Spleen (tissue), 11 donors: ENCODE results near the gene ZYX. TPM values are rescaled to one million over a fixed set of nuclear protein-coding genes. Genes with fewer than 3 reads are reported as not detected.
"Not testable (repeated sequence)": the region's sequence is repeated elsewhere in the genome, so short reads cannot be mapped to it uniquely, and the experiment has no call there.

Source experiments
- DNase-seq: peaks from one replicate; pipeline ENCODE4 v3.0.0-alpha.2; 2020
- H3K27ac ChIP-seq, 8 donors: fragments of 200-600 bp; sonication (generic) in 7 of 8; 1 replicate in 4 of 8; 2 replicates in 4 of 8; pipeline versions ENCODE4 v1.5.0 to v1.8.0; 2016 to 2021; ENCODE audit warnings: inconsistent platforms in 4 of 8, mild to moderate bottlenecking in 4 of 8, moderate library complexity in 1 of 8
- H3K27me3 ChIP-seq, 7 donors: fragments of 200-600 bp; sonication (generic) in 6 of 7; replicated peaks in 1 of 7; 1 replicate in 4 of 7; 2 replicates in 3 of 7; pipeline versions ENCODE4 v1.5.0 to v1.8.0; 2016 to 2021; ENCODE audit warnings: inconsistent platforms in 3 of 7, mild to moderate bottlenecking in 1 of 7
- H3K36me3 ChIP-seq, 6 donors: fragments of 200-600 bp; sonication (generic) in 5 of 6; 1 replicate in 4 of 6; 2 replicates in 2 of 6; pipeline versions ENCODE4 v1.5.0 to v1.8.0; 2016 to 2021; ENCODE audit warnings: inconsistent platforms in 2 of 6
- H3K4me1 ChIP-seq, 6 donors: fragments of 200-600 bp; sonication (generic) in 5 of 6; 1 replicate in 3 of 6; 2 replicates in 3 of 6; pipeline versions ENCODE4 v1.5.0 to v1.8.0; 2016 to 2021; ENCODE audit warnings: inconsistent platforms in 3 of 6
- H3K4me3 ChIP-seq, 8 donors: fragments of 200-600 bp; sonication (generic) in 7 of 8; 1 replicate in 4 of 8; 2 replicates in 4 of 8; pipeline versions ENCODE4 v1.5.0 to v1.8.0; 2016 to 2021; ENCODE audit warnings: inconsistent platforms in 4 of 8, mild to moderate bottlenecking in 4 of 8, moderate library complexity in 2 of 8
- H3K9me3 ChIP-seq, 8 donors: fragments of 200-600 bp; sonication (generic) in 7 of 8; 1 replicate in 4 of 8; 2 replicates in 4 of 8; pipeline versions ENCODE4 v1.5.0 to v1.8.0; 2016 to 2021; ENCODE audit warnings: inconsistent platforms in 4 of 8
- POLR2A ChIP-seq, 3 donors: fragments of 450-650 bp; IDR thresholded peaks; one replicate each; pipeline ENCODE4 v1.5.1; 2017; ENCODE audit warnings: antibody characterized with exemption in 3 of 3, mild to moderate bottlenecking in 1 of 3
- POLR2AphosphoS5 ChIP-seq, 3 donors: sonication (generic); formaldehyde crosslinking; IDR thresholded peaks; one replicate each; pipeline ENCODE4 v1.5.1; 2017; ENCODE audit warnings: antibody characterized with exemption in 3 of 3
- WGBS, 5 donors: extraction: QIAGEN DNeasy Blood & Tissue Kit in 3 of 5; methylation state at CpG; one replicate each; pipeline versions ENCODE4 v1.1.5 to v1.1.7; 2013 to 2018; 5-methylcytosine and 5-hydroxymethylcytosine counted together
- intact Hi-C: fragments of 100-400 bp; cut with DNase I; formaldehyde crosslinking; loops from one replicate; pipeline ENCODE4 v1.15.0; 2023; ENCODE audit warnings: low total_unique reads
- polyA plus RNA-seq, 3 donors: library from polyadenylated mRNA; stranded (reverse); fragments of 200-250 nt; gene quantifications; one replicate each; pipeline ENCODE4 v1.2.1, GENCODE V29; 2013
- total RNA-seq, 7 donors: library from RNA; depleted of rRNA in 3 of 7; stranded (reverse); fragments of >200 nt in 3 of 7; fragmentation: NEBNext Ultra II Directional in 4 of 7; extraction: Animal tissue kit (Norgen Biotek cat#: 25700) in 4 of 7; gene quantifications; one replicate each; pipeline versions ENCODE4 v1.1.0 to v1.2.1, GENCODE V29; 2016 to 2021
- TF ChIP-seq, protein P1 (sequence below), 11 experiments: fragments of 200-600 bp in 7 of 11; fragments of 450-650 bp in 4 of 11; sonication (generic) in 4 of 11; IDR thresholded peaks in 8 of 11; conservative IDR thresholded peaks in 3 of 11; 1 replicate in 7 of 11; 2 replicates in 4 of 11; pipeline versions ENCODE4 v1.4.0 to v1.8.0; 2016 to 2021; ENCODE audit warnings: antibody characterized with exemption in 11 of 11, inconsistent platforms in 4 of 11, mild to moderate bottlenecking in 1 of 11
- donor health status: healthy with polysubstance abuse.
- donor health status: DM: no; HTN: no; CAD: no; lungs with moderate emphysema.
- donor health status: DM: no; HTN: no; CAD: no.
- donor health status: Bipolar disorder and iron deficiency.
- donor health status: healthy.
- donor health status: DM: no; HTN: no; CAD: no.
- donor health status: DM: yes; HTN: yes; CAD: no.

The ZYX gene
- total and polyA plus RNA-seq, 10 donors, result 50.3 to 439 (median 187) TPM

DNA sequence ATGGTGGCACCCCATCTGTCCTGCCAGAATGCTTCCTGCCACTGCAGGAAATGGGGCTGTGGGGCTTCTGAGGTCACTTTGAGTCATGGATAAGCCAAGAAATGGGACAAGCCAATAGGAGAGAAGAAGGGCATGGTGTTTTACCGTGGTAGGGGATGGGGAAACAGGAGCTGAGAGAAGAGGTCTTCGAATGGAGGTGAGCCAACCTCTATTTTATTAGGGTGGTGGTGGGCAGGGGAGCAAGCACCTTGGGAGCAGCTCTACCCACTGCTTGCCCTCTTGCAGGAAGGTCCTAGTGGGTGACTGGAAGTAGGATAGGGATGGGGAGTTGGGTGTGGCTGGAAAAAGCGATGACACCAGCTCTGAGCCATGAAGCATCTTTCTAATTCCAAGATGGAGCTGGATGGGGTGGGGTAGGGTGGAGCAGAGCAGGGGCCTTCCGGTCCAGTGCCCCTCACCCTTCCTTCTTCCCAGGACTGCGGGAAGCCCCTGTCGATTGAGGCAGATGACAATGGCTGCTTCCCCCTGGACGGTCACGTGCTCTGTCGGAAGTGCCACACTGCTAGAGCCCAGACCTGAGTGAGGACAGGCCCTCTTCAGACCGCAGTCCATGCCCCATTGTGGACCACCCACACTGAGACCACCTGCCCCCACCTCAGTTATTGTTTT, 9.1 kb downstream of the ZYX start:
- peak overlapping the region in 3 of 8 donors; percentile 31 to 100 (median 38) for H3K27ac ChIP-seq
- DNase-seq, result no peak
- H3K36me3 ChIP-seq, result peaks cover 3 to 74% (median 56%) of the 10 kb centered on the region in 6 donors
- 89 to 96% (median 93%) methylated on average over 4 to 10 of the region's 10 CpGs for WGBS, 5 donors
- TF ChIP-seq, protein P1, sequence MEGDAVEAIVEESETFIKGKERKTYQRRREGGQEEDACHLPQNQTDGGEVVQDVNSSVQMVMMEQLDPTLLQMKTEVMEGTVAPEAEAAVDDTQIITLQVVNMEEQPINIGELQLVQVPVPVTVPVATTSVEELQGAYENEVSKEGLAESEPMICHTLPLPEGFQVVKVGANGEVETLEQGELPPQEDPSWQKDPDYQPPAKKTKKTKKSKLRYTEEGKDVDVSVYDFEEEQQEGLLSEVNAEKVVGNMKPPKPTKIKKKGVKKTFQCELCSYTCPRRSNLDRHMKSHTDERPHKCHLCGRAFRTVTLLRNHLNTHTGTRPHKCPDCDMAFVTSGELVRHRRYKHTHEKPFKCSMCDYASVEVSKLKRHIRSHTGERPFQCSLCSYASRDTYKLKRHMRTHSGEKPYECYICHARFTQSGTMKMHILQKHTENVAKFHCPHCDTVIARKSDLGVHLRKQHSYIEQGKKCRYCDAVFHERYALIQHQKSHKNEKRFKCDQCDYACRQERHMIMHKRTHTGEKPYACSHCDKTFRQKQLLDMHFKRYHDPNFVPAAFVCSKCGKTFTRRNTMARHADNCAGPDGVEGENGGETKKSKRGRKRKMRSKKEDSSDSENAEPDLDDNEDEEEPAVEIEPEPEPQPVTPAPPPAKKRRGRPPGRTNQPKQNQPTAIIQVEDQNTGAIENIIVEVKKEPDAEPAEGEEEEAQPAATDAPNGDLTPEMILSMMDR (IDR thresholded peaks at IDR 0.05 in 8 of 11, conservative IDR thresholded peaks at IDR 0.05 in 3 of 11), result no peak
- peak in 1 of 3 donors; percentile 17 for TF ChIP-seq POLR2AphosphoS5 (IDR thresholded peaks at IDR 0.05)
- peaks cover 11 to 100% (median 65%) of the 10 kb centered on the region in 6 donors for H3K4me1 ChIP-seq
- intact Hi-C loops, result no loop called here
- no peaks in the 10 kb centered on the region for H3K9me3 ChIP-seq
- no peak overlapping the region for H3K4me3 ChIP-seq
- H3K27me3 ChIP-seq, result no peaks in the 10 kb centered on the region

GRCh38 chr7:143390773-143391317, 9.7 kb downstream of the ZYX start:
- WGBS, 5 donors, result 86 to 96% (median 90%) methylated on average over 9 of the region's 9 CpGs
- TF ChIP-seq POLR2A (IDR thresholded peaks at IDR 0.05), result no peak
- peak in 1 of 3 donors; percentile 62 for TF ChIP-seq POLR2AphosphoS5 (IDR thresholded peaks at IDR 0.05)
- H3K4me3 ChIP-seq, result no peak overlapping the region
- no peak for DNase-seq
- H3K36me3 ChIP-seq, result peaks cover 3 to 74% (median 56%) of the 10 kb centered on the region in 6 donors
- H3K9me3 ChIP-seq, result no peaks in the 10 kb centered on the region
- H3K27me3 ChIP-seq, result no peaks in the 10 kb centered on the region
- peak overlapping the region in 5 of 8 donors; percentile 31 to 75 (median 54) for H3K27ac ChIP-seq
- H3K4me1 ChIP-seq, result peaks cover 11 to 100% (median 64%) of the 10 kb centered on the region in 6 donors
- intact Hi-C loops, result no loop called here

DNA sequence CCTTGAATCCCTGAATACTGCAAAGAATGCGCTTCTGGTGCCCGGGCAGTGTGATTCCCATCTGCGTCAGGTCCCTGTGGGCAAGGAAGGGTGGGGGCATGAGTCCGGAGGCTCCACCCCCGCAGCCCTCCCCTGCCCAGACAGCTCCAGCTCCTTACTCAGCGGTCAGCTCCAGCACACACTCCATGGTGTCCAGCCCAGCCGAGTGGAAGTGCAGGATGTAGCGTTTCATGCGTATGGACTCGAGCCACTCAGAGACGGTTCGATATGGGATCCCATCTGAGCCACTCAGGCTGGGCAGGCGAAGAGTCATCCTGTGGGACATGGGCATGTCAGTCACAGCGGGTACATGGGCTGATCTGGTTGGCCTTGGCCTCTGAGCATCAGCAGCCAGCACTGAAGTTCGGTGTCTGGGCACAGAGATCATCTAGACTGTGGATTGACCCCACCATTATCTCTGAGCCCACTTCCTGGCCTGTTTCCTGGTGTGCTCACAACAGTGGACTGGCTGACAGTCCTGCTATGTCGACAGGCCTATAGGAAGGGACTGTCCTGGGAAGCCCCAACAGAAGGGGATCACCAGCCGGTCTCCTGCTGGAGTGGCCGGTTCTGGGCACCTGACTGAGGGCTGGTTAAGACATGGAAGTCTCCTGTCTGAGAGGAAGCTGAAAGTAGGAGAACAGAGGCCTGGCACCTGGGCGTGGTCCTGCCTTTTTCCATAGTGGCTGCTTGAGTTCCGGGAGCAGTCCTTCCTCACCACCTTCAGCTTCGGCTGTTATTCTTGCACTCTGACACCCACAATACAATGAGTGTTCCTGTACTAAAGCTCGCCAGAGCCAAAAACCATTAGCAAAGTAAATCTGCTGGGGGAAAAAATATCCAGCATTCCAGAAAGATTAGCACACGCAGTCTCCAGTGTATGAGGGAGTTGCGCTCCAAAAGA, 10.6 kb downstream of the ZYX start:
- peaks cover 3 to 71% (median 58%) of the 10 kb centered on the region in 6 donors for H3K36me3 ChIP-seq
- intact Hi-C loops, result no loop called here

DNA sequence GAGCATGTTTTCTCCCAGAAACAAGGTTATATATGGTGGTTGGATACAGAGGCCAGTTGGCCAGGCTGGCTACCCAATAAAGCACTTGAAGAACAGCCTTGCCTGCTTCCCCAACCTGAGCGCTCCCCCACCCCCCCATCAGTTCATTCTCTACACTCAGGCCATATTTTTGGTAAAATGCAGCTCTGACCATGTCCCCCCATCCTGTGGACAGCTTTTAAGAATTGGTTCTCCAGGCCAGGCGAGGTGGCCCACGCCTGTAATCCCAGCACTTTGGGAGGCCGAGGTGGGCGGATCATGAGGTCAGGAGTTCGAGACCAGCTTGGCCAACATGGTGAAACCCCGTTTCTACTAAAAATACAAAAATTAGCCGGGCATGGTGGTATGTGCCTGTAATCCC, 11.3 kb downstream of the ZYX start:
- intact Hi-C loops, H3K9me3 ChIP-seq, H3K27me3 ChIP-seq, DNase-seq, H3K4me3 ChIP-seq: not testable (repeated sequence)
- Histone ChIP-seq H3K4me1 (peaks cover 4 to 89% (median 51%) of the 10 kb centered on the region in 6 donors), H3K27ac (peak overlapping the region in 5 of 8 donors; percentile 31 to 75 (median 59)), H3K36me3 (peaks cover 3 to 64% (median 54%) of the 10 kb centered on the region in 6 donors)
- 87 to 97% (median 96%) methylated on average over 8 of the region's 8 CpGs for whole genome bisulfite sequencing, 5 donors

More for the DNA sequence above, 10.6 kb downstream of the ZYX start:
- peak; percentile 63 to 78 (median 69) for TF ChIP-seq POLR2AphosphoS5 (IDR thresholded peaks at IDR 0.05)
- TF ChIP-seq, protein P1 (IDR thresholded peaks at IDR 0.05 in 8 of 11, conservative IDR thresholded peaks at IDR 0.05 in 3 of 11), result no peak
- 73 to 78% (median 74%) methylated on average over 22 to 24 of the region's 24 CpGs for WGBS, 5 donors
- peaks cover 4 to 96% (median 56%) of the 10 kb centered on the region in 6 donors for H3K4me1 ChIP-seq
- no peak for DNase-seq
- no peaks in the 10 kb centered on the region for H3K9me3 ChIP-seq
- H3K27ac ChIP-seq, result peak overlapping the region; percentile 17 to 75 (median 52)
- H3K27me3 ChIP-seq, result no peaks in the 10 kb centered on the region
- H3K4me3 ChIP-seq, result no peak overlapping the region
